Measurements from ENCODE around the gene TMEM190.
"Not testable (repeated sequence)": the region's sequence is repeated elsewhere in the genome, so short reads cannot be mapped to it uniquely, and the experiment has no call there.

Gene TMEM190

GRCh38 chr19:55376241-55376933 lies at the start of gene TMEM190:
Gene TMEM190 (plus strand): TSS chr19:55376826. CDS start chr19:55376854, 28 bp downstream.
- no peak for DNase-seq

- not testable (repeated sequence) for DNase-seq
These were observed 47.8 kb upstream of the TMEM190 start for GRCh38 chr19:55328774-55329318.

- DNase-seq, result not testable (repeated sequence)
These were observed 46.8 kb upstream of the TMEM190 start for GRCh38 chr19:55329791-55330190.

GRCh38 chr19:55333870-55334269 lies 42.8 kb upstream of the TMEM190 start:
- DNase-seq, result no peak

GRCh38 chr19:55336101-55336500 lies 40.5 kb upstream of the TMEM190 start:
- DNase-seq, result no peak

- peak; percentile 100 for DNase-seq
These were observed 37.3 kb upstream of the TMEM190 start, which contains the start of gene KMT5C for GRCh38 chr19:55339105-55339888. Gene KMT5C (plus strand): TSS chr19:55339876. CDS start chr19:55341937, 2,061 bp downstream.

- DNase-seq, result no peak
These were observed 36.5 kb upstream of the TMEM190 start for GRCh38 chr19:55339889-55340783.

- DNase-seq, result peak; percentile 54 to 59
These were observed 35.9 kb upstream of the TMEM190 start for GRCh38 chr19:55340784-55341147.

- DNase-seq, result peak; percentile 69 to 87
These were observed 35.4 kb upstream of the TMEM190 start for GRCh38 chr19:55341171-55341588.

- no peak for DNase-seq
These were observed 34.8 kb upstream of the TMEM190 start for GRCh38 chr19:55341595-55342531.

GRCh38 chr19:55344444-55344843 lies 32.2 kb upstream of the TMEM190 start:
- peak; percentile 75 to 89 for DNase-seq

GRCh38 chr19:55345101-55345817 lies 31.4 kb upstream of the TMEM190 start:
- DNase-seq, result no peak

GRCh38 chr19:55345818-55346724 lies 30.6 kb upstream of the TMEM190 start:
- no peak for DNase-seq

GRCh38 chr19:55346725-55347441 lies 29.7 kb upstream of the TMEM190 start:
- no peak for DNase-seq

- no peak for DNase-seq
These were observed 29.1 kb upstream of the TMEM190 start for GRCh38 chr19:55347442-55348009.

GRCh38 chr19:55348317-55349034 lies 28.1 kb upstream of the TMEM190 start:
- DNase-seq, result no peak

- no peak for DNase-seq
These were observed 25.9 kb upstream of the TMEM190 start for GRCh38 chr19:55350620-55351315.

Measured in SHP77 (cell line).